Astrocyte (in vitro differentiated cells and primary cell): ENCODE data around the gene TYRP1.

Source experiments
- CTCF ChIP-seq: IDR thresholded peaks from 2 replicates; pipeline ENCODE4 v1.5.1; 2011; ENCODE audit warnings: low read depth, mild to moderate bottlenecking, inconsistent platforms, low read length, moderate library complexity; ENCODE audit not compliant: insufficient read depth
- EZH2 ChIP-seq: IDR thresholded peaks from 2 replicates; pipeline ENCODE4 v1.6.1; 2012; ENCODE audit warnings: mild to moderate bottlenecking, low read length, inconsistent platforms; ENCODE audit not compliant: insufficient read depth

GRCh38 chr9:12667892-12668291, 25.3 kb upstream of the TYRP1 start:
- no peak for TF ChIP-seq EZH2
- no peak for TF ChIP-seq CTCF
